Fibroblast of lung (primary cell): Measurements from ENCODE around the gene EFCAB8. TPM values are rescaled to one million over a fixed set of nuclear protein-coding genes. Genes with fewer than 3 reads are reported as not detected.

ENCODE experiments used
- DNase-seq, 2 donors: peaks; one replicate each; pipeline versions ENCODE4 v3.0.0 to v3.0.0-alpha.2; 2010; ENCODE audit warnings: low read depth in 2 of 2
- H2AFZ ChIP-seq: 2 replicates; pipeline ENCODE4 v1.5.1; 2012; ENCODE audit warnings: low read length, control low read depth, inconsistent platforms
- H3K27ac ChIP-seq: 2 replicates; pipeline ENCODE4 v1.5.1; 2011; ENCODE audit warnings: low read length, control low read depth; ENCODE audit not compliant: insufficient read depth
- H3K27me3 ChIP-seq: 2 replicates; pipeline ENCODE4 v1.5.1; 2011; ENCODE audit warnings: mild to moderate bottlenecking, low read length; ENCODE audit not compliant: control insufficient read depth, insufficient read depth
- H3K36me3 ChIP-seq: 2 replicates; pipeline ENCODE4 v1.5.1; 2011; ENCODE audit warnings: low read length; ENCODE audit not compliant: control insufficient read depth, insufficient read depth
- H3K4me1 ChIP-seq: 2 replicates; pipeline ENCODE4 v1.5.1; 2011; ENCODE audit warnings: low read length; ENCODE audit not compliant: control insufficient read depth, insufficient read depth; ENCODE audit errors: extremely low read depth
- H3K4me2 ChIP-seq: 2 replicates; pipeline ENCODE4 v1.5.1; 2011; ENCODE audit warnings: low read length, control low read depth; ENCODE audit not compliant: insufficient read depth; ENCODE audit errors: extremely low read depth
- H3K4me3 ChIP-seq, 4 experiments: fragments of 200-600 bp in 1 of 4; sonication (generic) in 1 of 4; replicated peaks in 1 of 4; 2 replicates each; pipeline ENCODE4 v1.5.1; 2011 to 2016; ENCODE audit warnings: low read length in 4 of 4, low read depth in 3 of 4, mild to moderate bottlenecking in 3 of 4, control low read depth in 2 of 4, inconsistent platforms in 1 of 4, mixed read lengths in 1 of 4; ENCODE audit not compliant: insufficient read depth in 1 of 4; ENCODE audit errors: control extremely low read depth in 1 of 4
- H3K79me2 ChIP-seq: 2 replicates; pipeline ENCODE4 v1.5.1; 2012; ENCODE audit warnings: mild to moderate bottlenecking, low read length, inconsistent platforms; ENCODE audit not compliant: control insufficient read depth, insufficient read depth
- H3K9ac ChIP-seq: 2 replicates; pipeline ENCODE4 v1.5.1; 2011; ENCODE audit warnings: mild to moderate bottlenecking, low read length, control low read depth; ENCODE audit not compliant: insufficient read depth
- H3K9me3 ChIP-seq: 2 replicates; pipeline ENCODE4 v1.5.1; 2012; ENCODE audit warnings: low read depth, low read length; ENCODE audit not compliant: control insufficient read depth, insufficient read depth
- H4K20me1 ChIP-seq: 2 replicates; pipeline ENCODE4 v1.5.1; 2011; ENCODE audit warnings: low read length; ENCODE audit not compliant: control insufficient read depth, insufficient read depth; ENCODE audit errors: extremely low read depth
- CTCF ChIP-seq, 2 donors: IDR thresholded peaks in 1 of 2; conservative IDR thresholded peaks in 1 of 2; 1 replicate in 1 of 2; 2 replicates in 1 of 2; pipeline ENCODE4 v1.5.1; 2011 to 2012; ENCODE audit warnings: low read length in 2 of 2, control low read depth in 1 of 2, inconsistent platforms in 1 of 2, low read depth in 1 of 2, mild to moderate bottlenecking in 1 of 2
- EZH2 ChIP-seq: IDR thresholded peaks from 2 replicates; pipeline ENCODE4 v1.5.1; 2012; ENCODE audit warnings: low read length, control low read depth, mild to moderate bottlenecking; ENCODE audit errors: missing control alignments
- polyA minus RNA-seq: library from RNA; depleted of rRNA, polyadenylated mRNA; stranded (reverse); fragments of >200 nt; gene quantifications from 2 replicates; pipeline ENCODE4 v1.2.3, GENCODE V29; 2011; ENCODE audit warnings: low replicate concordance
- polyA plus RNA-seq, 2 donors: library from polyadenylated mRNA; depleted of rRNA in 1 of 2; stranded (reverse) in 1 of 2; unstranded in 1 of 2; fragments of >200 nt; gene quantifications; 2 replicates each; pipeline ENCODE4 v1.2.1, GENCODE V29; 2011 to 2012; ENCODE audit warnings: missing spikeins in 1 of 2
- total RNA-seq: library from RNA; depleted of rRNA; stranded (reverse); fragments of >200 nt; gene quantifications from 2 replicates; pipeline ENCODE4 v1.2.1, GENCODE V29; 2014

EFCAB8 gene
- under 0.01 and 0.26 TPM in 2 replicates for total RNA-seq
- polyA plus RNA-seq, result not detected in 2 replicates
- not detected in 2 replicates for polyA plus RNA-seq (2012)
- polyA minus RNA-seq, result not detected in 2 replicates

- no peak within 1 kb of the TSS for H3K9ac ChIP-seq
- no peaks in the 10 kb centered on the region for H4K20me1 ChIP-seq
- TF ChIP-seq EZH2 (no peak), CTCF (conservative IDR thresholded peaks at IDR 0.05 in 1 of 2, IDR thresholded peaks at IDR 0.05 in 1 of 2; ENCODE audit: low read depth in 1 of 2, low read length in 2 of 2) (peak in 1 of 2 donors; percentile 8)
- no peaks in the 10 kb centered on the region for H3K79me2 ChIP-seq
- no peak within 1 kb of the TSS for H3K4me3 ChIP-seq
- H3K4me1 ChIP-seq, result no peaks in the 10 kb centered on the region
- peaks cover 2% of the 10 kb centered on the region for H3K36me3 ChIP-seq
- H3K27ac ChIP-seq, result no peak within 1 kb of the TSS
- DNase-seq, result peak in 1 of 2 donors; percentile 5
- H3K9me3 ChIP-seq, result no peaks in the 10 kb centered on the region
- no peaks in the 10 kb centered on the region for H3K27me3 ChIP-seq
- no peak within 1 kb of the TSS for H3K4me2 ChIP-seq
- no peak within 1 kb of the TSS for H2AFZ ChIP-seq
Measured at GRCh38 chr20:32858701-32859372, at the start of gene EFCAB8. Gene EFCAB8, plus strand, starts transcription at chr20:32858923. Its CDS starts 4,870 bp downstream, at chr20:32863793.

- no peak overlapping the region for H3K27ac ChIP-seq
Measured at GRCh38 chr20:32809907-32810306, 48.8 kb upstream of the EFCAB8 start.

GRCh38 chr20:32810941-32811340, 47.8 kb upstream of the EFCAB8 start:
- Histone ChIP-seq H3K27me3 (no peaks in the 10 kb centered on the region), H3K79me2 (no peaks in the 10 kb centered on the region), H3K4me3 (no peak overlapping the region), H2AFZ (no peak overlapping the region), H3K4me2 (no peak overlapping the region), H3K9ac (no peak overlapping the region), H3K9me3 (no peaks in the 10 kb centered on the region), H3K27ac (no peak overlapping the region), H3K4me1 (no peaks in the 10 kb centered on the region), H4K20me1 (no peaks in the 10 kb centered on the region), H3K36me3 (no peaks in the 10 kb centered on the region)
- TF ChIP-seq EZH2 (no peak), CTCF (conservative IDR thresholded peaks at IDR 0.05 in 1 of 2, IDR thresholded peaks at IDR 0.05 in 1 of 2; ENCODE audit: low read depth in 1 of 2, low read length in 2 of 2) (no peak)
- no peak for DNase-seq

More at GRCh38 chr20:32809907-32810306, 48.8 kb upstream of the EFCAB8 start:
- no peak overlapping the region for H3K4me3 ChIP-seq
- H3K27me3 ChIP-seq, result no peaks in the 10 kb centered on the region
- TF ChIP-seq EZH2 (no peak), CTCF (conservative IDR thresholded peaks at IDR 0.05 in 1 of 2, IDR thresholded peaks at IDR 0.05 in 1 of 2; ENCODE audit: low read depth in 1 of 2, low read length in 2 of 2) (no peak)
- H4K20me1 ChIP-seq, result no peaks in the 10 kb centered on the region
- no peaks in the 10 kb centered on the region for H3K9me3 ChIP-seq
- no peak for DNase-seq
- no peak overlapping the region for H3K9ac ChIP-seq
- no peaks in the 10 kb centered on the region for H3K4me1 ChIP-seq
- H3K79me2 ChIP-seq, result no peaks in the 10 kb centered on the region
- no peak overlapping the region for H2AFZ ChIP-seq
- H3K4me2 ChIP-seq, result no peak overlapping the region
- peaks cover 2% of the 10 kb centered on the region for H3K36me3 ChIP-seq
